RWPE1 (cell line): ENCODE data around the gene NPFFR1.

Source experiments
- CTCF ChIA-PET: fragments of 350-600 bp; sonication (Branson Sonifier 250); formaldehyde crosslinking; extraction: SDS; loops from one replicate; lab custom pipeline; 2021; lab: Yijun Ruan, JAX
- POLR2A ChIA-PET: fragments of 400-600 bp; formaldehyde crosslinking; extraction: SDS; loops from one replicate; lab custom pipeline; 2020; ENCODE audit warnings: antibody characterized with exemption; ENCODE audit not compliant: low non-redundant PET; lab: Yijun Ruan, JAX
- DNase-seq: peaks from one replicate; pipeline ENCODE4 v3.0.0; 2012; ENCODE audit warnings: low spot score
- H3K27ac ChIP-seq: fragments of 450-650 bp; 2 replicates; pipeline ENCODE4 v1.5.1; 2017
- TF ChIP-seq, protein P1 (sequence below): fragments of 450-650 bp; conservative IDR thresholded peaks from 2 replicates; pipeline ENCODE4 v1.5.1; 2017; ENCODE audit warnings: low read depth, mild to moderate bottlenecking

NPFFR1 gene

DNA sequence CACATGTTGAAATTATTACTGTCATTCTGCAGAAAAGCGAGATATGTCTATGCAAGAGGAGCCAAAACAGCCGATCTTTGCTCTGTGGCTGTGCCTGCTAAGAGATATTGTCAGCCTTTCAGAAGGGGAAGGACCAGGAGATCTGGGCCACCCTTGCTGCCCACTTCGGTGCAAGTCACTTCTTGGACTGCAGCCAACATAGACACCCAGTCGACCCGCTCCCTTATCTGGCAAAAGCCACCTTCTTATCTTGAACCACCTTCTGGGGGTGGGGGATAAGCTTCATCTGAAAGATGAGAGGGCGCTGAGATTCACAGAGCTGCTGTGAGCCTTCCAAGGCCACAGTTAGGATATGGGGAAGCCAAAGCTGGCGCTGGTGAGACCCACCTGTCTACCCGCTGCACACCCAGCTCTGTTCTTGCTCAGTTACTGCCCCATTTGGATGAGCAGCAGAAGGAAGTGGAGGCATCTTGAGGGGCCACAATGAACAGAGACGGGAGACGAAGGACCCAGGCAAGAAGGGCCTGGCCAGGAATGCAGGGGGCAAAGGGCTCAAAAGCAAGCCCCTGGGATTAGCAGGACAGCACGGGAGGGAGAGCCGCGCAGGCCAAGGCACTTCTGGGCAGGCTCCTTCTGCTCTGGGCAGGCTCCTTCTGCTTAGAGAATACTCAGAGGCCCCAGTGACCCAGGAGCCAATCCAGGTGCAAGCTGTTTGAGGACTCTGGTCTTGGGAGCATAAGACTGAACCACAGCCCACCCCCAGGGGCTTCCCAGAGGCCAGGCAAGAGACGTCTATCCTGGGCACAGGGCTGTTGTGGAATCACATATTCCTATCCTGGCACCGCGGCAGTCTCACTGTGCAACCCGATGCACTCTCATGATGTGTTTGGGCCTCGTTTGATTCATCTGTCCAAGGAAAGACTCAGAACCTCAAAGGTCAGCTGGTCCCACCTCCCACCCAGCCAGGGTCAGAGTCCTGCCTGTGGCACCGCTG is 38.4 kb upstream of the NPFFR1 start:
- CTCF ChIA-PET = no interaction called here
- POLR2A ChIA-PET = no interaction called here
- H3K27ac ChIP-seq = no peak overlapping the region
- no peak for DNase-seq
- TF ChIP-seq, protein P1, sequence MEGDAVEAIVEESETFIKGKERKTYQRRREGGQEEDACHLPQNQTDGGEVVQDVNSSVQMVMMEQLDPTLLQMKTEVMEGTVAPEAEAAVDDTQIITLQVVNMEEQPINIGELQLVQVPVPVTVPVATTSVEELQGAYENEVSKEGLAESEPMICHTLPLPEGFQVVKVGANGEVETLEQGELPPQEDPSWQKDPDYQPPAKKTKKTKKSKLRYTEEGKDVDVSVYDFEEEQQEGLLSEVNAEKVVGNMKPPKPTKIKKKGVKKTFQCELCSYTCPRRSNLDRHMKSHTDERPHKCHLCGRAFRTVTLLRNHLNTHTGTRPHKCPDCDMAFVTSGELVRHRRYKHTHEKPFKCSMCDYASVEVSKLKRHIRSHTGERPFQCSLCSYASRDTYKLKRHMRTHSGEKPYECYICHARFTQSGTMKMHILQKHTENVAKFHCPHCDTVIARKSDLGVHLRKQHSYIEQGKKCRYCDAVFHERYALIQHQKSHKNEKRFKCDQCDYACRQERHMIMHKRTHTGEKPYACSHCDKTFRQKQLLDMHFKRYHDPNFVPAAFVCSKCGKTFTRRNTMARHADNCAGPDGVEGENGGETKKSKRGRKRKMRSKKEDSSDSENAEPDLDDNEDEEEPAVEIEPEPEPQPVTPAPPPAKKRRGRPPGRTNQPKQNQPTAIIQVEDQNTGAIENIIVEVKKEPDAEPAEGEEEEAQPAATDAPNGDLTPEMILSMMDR = no peak

- H3K27ac ChIP-seq = no peak overlapping the region
- TF ChIP-seq, protein P1 = no peak
- ChIA-PET CTCF (no interaction called here), POLR2A (no interaction called here)
- DNase-seq = no peak
Observed at GRCh38 chr10:70321233-70321632, 37.4 kb upstream of the NPFFR1 start.

GRCh38 chr10:70320751-70321150 is 36.9 kb upstream of the NPFFR1 start:
- ChIA-PET CTCF (no interaction called here), POLR2A (no interaction called here)
- no peak for DNase-seq
- TF ChIP-seq, protein P1 = no peak
- no peak overlapping the region for H3K27ac ChIP-seq

DNA sequence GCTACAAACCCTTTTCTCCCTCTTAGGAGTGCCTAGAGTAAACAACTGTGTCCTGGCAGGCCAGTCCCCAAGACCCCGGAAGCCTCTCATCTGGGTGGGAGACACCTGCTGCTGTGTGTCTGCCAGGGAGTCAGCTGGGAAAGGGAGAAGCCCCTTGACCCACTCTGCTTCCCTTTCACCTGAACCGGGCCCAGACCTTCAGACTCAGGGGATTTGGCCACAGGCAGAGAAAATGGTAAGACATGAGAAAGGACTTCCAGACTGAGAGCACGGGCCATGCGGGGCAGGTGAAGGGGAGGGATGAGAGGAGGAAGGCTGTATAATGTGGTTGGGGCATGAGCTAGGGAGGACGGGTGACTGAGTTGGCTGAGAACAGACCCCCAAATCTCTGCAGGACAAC is 36.0 kb upstream of the NPFFR1 start:
- no peak overlapping the region for H3K27ac ChIP-seq
- TF ChIP-seq, protein P1 = no peak
- DNase-seq = no peak
- POLR2A ChIA-PET = no interaction called here
- CTCF ChIA-PET = no interaction called here

GRCh38 chr10:70319183-70319582 is 35.4 kb upstream of the NPFFR1 start:
- no peak for DNase-seq
- TF ChIP-seq, protein P1 = no peak
- no peak overlapping the region for H3K27ac ChIP-seq
- ChIA-PET POLR2A (interaction anchor here (0.5 kb wide), 1 partner anchor 10 kb away, joined by 3 read pairs; no protein-coding TSS in a partner anchor), CTCF (interaction anchor here (0.6 kb wide), 1 partner anchor 39 kb away, joined by 4 read pairs; no protein-coding TSS in a partner anchor)

GRCh38 chr10:70317943-70318318 is 34.1 kb upstream of the NPFFR1 start:
- POLR2A ChIA-PET = no interaction called here
- no peak for DNase-seq
- CTCF ChIA-PET = interaction anchor here (0.6 kb wide), 1 partner anchor 673 kb away, joined by 3 read pairs; no protein-coding TSS in a partner anchor
- no peak overlapping the region for H3K27ac ChIP-seq
- TF ChIP-seq, protein P1 = no peak
